K562 (cell line): ENCODE measurements around the gene DCUN1D3. TPM values are rescaled to one million over a fixed set of nuclear protein-coding genes. Genes with fewer than 3 reads are reported as not detected.

Experiments
- ARNT ChIP-seq, 2 experiments: fragments of 450-650 bp; IDR thresholded peaks; 2 replicates each; pipeline ENCODE4 v1.6.1; 2016; ENCODE audit warnings: mild to moderate bottlenecking in 1 of 2
- BHLHE40 ChIP-seq: IDR thresholded peaks from 2 replicates; pipeline ENCODE4 v1.6.1; 2011; ENCODE audit warnings: low read length, improper control_type of control experiment
- CBX1 ChIP-seq: sonication (generic); IDR thresholded peaks from 2 replicates; pipeline ENCODE4 v1.6.1; 2016; ENCODE audit warnings: antibody characterized with exemption, low read depth, mild to moderate bottlenecking
- FOXJ2 ChIP-seq: fragments of 200-800 bp; sonication (Bioruptor generic); IDR thresholded peaks from 2 replicates; pipeline ENCODE4 v1.6.1; 2016; ENCODE audit warnings: missing genetic modification characterization, missing compliant biosample characterization
- GATAD2B ChIP-seq: fragments of 450-650 bp; IDR thresholded peaks from 2 replicates; pipeline ENCODE4 v1.6.1; 2017; ENCODE audit warnings: mild to moderate bottlenecking, borderline replicate concordance
- HMG20A ChIP-seq: fragments of 450-650 bp; formaldehyde crosslinking; conservative IDR thresholded peaks from 2 replicates; pipeline ENCODE4 v1.4.0; 2020; ENCODE audit warnings: mild to moderate bottlenecking, mixed read lengths
- KLF6 ChIP-seq: fragments of 250-450 bp; sonication (Bioruptor Pico); IDR thresholded peaks from 2 replicates; pipeline ENCODE4 v1.4.0; 2020; ENCODE audit warnings: mild to moderate bottlenecking, moderate library complexity, borderline replicate concordance
- STAT5B ChIP-seq: fragments of 250-450 bp; sonication (Bioruptor Pico); IDR thresholded peaks from 2 replicates; pipeline ENCODE4 v1.8.0; 2021; ENCODE audit warnings: mild to moderate bottlenecking, inconsistent platforms
- ZNF224 ChIP-seq: sonication (generic); formaldehyde crosslinking; IDR thresholded peaks from 2 replicates; pipeline ENCODE4 v1.8.0; 2022; ENCODE audit warnings: mild to moderate bottlenecking, missing genetic modification reagents
- ZNF696 ChIP-seq: fragments of 250-450 bp; sonication (Bioruptor Pico); conservative IDR thresholded peaks from 2 replicates; pipeline ENCODE4 v1.4.0; 2020; ENCODE audit warnings: mild to moderate bottlenecking, moderate library complexity
- polyA plus RNA-seq, 8 experiments: library from polyadenylated mRNA; depleted of rRNA in 4 of 8; stranded (reverse) in 5 of 8; unstranded in 3 of 8; fragments of >200 nt; fragmentation: Nextera tagmentation in 2 of 8; fragmentation: Illumina TruSeq in 1 of 8; extraction: Ambion mirVana in 2 of 8; extraction: Trizol in 1 of 8; gene quantifications; 2 replicates each; pipeline versions ENCODE4 v1.2.1 to v1.2.3, GENCODE V29; 2011 to 2014; ENCODE audit warnings: inconsistent platforms in 1 of 8, missing spikeins in 1 of 8
- total RNA-seq, 7 experiments: library from RNA; depleted of rRNA in 6 of 7; stranded (reverse); fragments of >200 nt in 6 of 7; fragmentation: Illumina TruSeq in 2 of 7; extraction: Trizol in 2 of 7; gene quantifications; 2 replicates each; pipeline versions ENCODE4 v1.2.1 to v1.2.3, GENCODE V29; 2011 to 2021; ENCODE audit warnings: low replicate concordance in 1 of 7
- TF ChIP-seq, protein P1 (sequence below): sonication (generic); formaldehyde crosslinking; IDR thresholded peaks from 2 replicates; pipeline ENCODE4 v1.8.1; 2023; ENCODE audit warnings: mild to moderate bottlenecking, missing genetic modification reagents
- TF ChIP-seq, protein P2 (sequence below): fragments of 250-450 bp; sonication (Bioruptor Pico); IDR thresholded peaks from 2 replicates; pipeline ENCODE4 v1.4.0; 2020; ENCODE audit warnings: borderline replicate concordance
- TF ChIP-seq, protein P3 (sequence below): fragments of 450-650 bp; conservative IDR thresholded peaks from 2 replicates; pipeline ENCODE4 v1.6.1; 2016; ENCODE audit warnings: missing genetic modification characterization, low read depth, mild to moderate bottlenecking, control low read depth, missing compliant biosample characterization
- TF ChIP-seq, protein P4 (sequence below): IDR thresholded peaks from 2 replicates; pipeline ENCODE4 v1.6.1; 2012; ENCODE audit warnings: low read depth, low read length, improper control_type of control experiment, borderline replicate concordance
- TF ChIP-seq, protein P5 (sequence below): fragments of 450-650 bp; IDR thresholded peaks from 2 replicates; pipeline ENCODE4 v1.7.1; 2018; ENCODE audit warnings: mild to moderate bottlenecking, low read depth; ENCODE audit not compliant: partially characterized antibody

The DCUN1D3 gene
- total and polyA plus RNA-seq, 9 of the 15 experiments (the other 6 are each of a cell fraction or from before 2014, with no cell fraction given), result 1.0 to 4.7 (median 2.2) TPM

DNA sequence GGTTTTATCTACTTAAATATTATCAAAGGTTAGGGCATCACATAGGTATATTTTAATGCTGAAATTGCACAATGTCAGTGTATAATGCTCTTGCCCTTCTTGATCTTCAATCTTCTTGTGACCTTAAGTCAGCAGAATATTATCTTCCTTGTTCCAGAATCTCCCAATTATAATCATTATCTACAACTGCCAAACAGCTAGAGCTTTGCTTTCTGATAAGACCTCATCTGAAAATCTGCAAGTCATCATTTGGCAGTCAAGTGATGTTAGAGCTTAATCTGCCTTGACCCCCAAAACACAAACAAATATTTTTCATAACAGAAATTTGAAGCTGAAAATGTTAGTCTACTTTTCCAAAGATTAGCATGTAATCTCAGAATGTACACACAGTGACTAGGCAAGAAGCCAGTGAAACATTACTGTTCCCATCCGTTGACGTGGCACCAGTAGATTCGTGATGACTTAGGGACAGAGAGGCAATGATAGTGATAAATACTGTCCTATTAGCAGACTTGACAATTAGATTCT is 74.1 kb downstream of the DCUN1D3 start (continued):
- peak; percentile 76; the same call in 1 of the 2 replicates for TF ChIP-seq GATAD2B
- TF ChIP-seq ZNF224 (CRISPR knock-in tag), result no peak
- no peak for TF ChIP-seq CBX1
- TF ChIP-seq, protein P1, sequence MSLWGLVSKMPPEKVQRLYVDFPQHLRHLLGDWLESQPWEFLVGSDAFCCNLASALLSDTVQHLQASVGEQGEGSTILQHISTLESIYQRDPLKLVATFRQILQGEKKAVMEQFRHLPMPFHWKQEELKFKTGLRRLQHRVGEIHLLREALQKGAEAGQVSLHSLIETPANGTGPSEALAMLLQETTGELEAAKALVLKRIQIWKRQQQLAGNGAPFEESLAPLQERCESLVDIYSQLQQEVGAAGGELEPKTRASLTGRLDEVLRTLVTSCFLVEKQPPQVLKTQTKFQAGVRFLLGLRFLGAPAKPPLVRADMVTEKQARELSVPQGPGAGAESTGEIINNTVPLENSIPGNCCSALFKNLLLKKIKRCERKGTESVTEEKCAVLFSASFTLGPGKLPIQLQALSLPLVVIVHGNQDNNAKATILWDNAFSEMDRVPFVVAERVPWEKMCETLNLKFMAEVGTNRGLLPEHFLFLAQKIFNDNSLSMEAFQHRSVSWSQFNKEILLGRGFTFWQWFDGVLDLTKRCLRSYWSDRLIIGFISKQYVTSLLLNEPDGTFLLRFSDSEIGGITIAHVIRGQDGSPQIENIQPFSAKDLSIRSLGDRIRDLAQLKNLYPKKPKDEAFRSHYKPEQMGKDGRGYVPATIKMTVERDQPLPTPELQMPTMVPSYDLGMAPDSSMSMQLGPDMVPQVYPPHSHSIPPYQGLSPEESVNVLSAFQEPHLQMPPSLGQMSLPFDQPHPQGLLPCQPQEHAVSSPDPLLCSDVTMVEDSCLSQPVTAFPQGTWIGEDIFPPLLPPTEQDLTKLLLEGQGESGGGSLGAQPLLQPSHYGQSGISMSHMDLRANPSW, result no peak
- no peak for TF ChIP-seq STAT5B
- TF ChIP-seq, protein P2, sequence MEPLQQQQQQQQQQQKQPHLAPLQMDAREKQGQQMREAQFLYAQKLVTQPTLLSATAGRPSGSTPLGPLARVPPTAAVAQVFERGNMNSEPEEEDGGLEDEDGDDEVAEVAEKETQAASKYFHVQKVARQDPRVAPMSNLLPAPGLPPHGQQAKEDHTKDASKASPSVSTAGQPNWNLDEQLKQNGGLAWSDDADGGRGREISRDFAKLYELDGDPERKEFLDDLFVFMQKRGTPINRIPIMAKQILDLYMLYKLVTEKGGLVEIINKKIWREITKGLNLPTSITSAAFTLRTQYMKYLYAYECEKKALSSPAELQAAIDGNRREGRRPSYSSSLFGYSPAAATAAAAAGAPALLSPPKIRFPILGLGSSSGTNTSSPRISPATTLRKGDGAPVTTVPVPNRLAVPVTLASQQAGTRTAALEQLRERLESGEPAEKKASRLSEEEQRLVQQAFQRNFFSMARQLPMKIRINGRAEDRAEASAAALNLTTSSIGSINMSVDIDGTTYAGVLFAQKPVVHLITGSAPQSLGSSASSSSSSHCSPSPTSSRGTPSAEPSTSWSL (CRISPR knock-in tag), result no peak
- peak; percentile 92 for TF ChIP-seq HMG20A (CRISPR knock-in tag)
- TF ChIP-seq BHLHE40, result no peak
- peak in 1 of 2 experiments; percentile 60; a peak in 1 of 4 replicates for TF ChIP-seq ARNT (IDR thresholded peaks at IDR 0.05)
- TF ChIP-seq, protein P3, sequence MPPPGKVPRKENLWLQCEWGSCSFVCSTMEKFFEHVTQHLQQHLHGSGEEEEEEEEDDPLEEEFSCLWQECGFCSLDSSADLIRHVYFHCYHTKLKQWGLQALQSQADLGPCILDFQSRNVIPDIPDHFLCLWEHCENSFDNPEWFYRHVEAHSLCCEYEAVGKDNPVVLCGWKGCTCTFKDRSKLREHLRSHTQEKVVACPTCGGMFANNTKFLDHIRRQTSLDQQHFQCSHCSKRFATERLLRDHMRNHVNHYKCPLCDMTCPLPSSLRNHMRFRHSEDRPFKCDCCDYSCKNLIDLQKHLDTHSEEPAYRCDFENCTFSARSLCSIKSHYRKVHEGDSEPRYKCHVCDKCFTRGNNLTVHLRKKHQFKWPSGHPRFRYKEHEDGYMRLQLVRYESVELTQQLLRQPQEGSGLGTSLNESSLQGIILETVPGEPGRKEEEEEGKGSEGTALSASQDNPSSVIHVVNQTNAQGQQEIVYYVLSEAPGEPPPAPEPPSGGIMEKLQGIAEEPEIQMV (tag), result no peak
- peak; percentile 74; the same call in 1 of the 2 replicates for TF ChIP-seq KLF6 (CRISPR knock-in tag)
- TF ChIP-seq FOXJ2, result peak; percentile 93
- TF ChIP-seq, protein P4, sequence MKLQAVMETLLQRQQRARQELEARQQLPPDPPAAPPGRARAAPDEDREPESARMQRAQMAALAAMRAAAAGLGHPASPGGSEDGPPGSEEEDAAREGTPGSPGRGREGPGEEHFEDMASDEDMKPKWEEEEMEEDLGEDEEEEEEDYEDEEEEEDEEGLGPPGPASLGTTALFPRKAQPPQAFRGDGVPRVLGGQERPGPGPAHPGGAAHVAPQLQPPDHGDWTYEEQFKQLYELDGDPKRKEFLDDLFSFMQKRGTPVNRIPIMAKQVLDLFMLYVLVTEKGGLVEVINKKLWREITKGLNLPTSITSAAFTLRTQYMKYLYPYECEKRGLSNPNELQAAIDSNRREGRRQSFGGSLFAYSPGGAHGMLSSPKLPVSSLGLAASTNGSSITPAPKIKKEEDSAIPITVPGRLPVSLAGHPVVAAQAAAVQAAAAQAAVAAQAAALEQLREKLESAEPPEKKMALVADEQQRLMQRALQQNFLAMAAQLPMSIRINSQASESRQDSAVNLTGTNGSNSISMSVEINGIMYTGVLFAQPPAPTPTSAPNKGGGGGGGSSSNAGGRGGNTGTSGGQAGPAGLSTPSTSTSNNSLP, result peak; percentile 46; the same call in 1 of the 2 replicates
- TF ChIP-seq, protein P5, sequence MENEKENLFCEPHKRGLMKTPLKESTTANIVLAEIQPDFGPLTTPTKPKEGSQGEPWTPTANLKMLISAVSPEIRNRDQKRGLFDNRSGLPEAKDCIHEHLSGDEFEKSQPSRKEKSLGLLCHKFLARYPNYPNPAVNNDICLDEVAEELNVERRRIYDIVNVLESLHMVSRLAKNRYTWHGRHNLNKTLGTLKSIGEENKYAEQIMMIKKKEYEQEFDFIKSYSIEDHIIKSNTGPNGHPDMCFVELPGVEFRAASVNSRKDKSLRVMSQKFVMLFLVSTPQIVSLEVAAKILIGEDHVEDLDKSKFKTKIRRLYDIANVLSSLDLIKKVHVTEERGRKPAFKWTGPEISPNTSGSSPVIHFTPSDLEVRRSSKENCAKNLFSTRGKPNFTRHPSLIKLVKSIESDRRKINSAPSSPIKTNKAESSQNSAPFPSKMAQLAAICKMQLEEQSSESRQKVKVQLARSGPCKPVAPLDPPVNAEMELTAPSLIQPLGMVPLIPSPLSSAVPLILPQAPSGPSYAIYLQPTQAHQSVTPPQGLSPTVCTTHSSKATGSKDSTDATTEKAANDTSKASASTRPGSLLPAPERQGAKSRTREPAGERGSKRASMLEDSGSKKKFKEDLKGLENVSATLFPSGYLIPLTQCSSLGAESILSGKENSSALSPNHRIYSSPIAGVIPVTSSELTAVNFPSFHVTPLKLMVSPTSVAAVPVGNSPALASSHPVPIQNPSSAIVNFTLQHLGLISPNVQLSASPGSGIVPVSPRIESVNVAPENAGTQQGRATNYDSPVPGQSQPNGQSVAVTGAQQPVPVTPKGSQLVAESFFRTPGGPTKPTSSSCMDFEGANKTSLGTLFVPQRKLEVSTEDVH, result no peak
- no peak for TF ChIP-seq ZNF696 (CRISPR knock-in tag)
